Testis (tissue), 5 donors: ENCODE data around the gene GALP. TPM values are rescaled to one million over a fixed set of nuclear protein-coding genes. Genes with fewer than 3 reads are reported as not detected.
"Not testable (repeated sequence)": the region's sequence is repeated elsewhere in the genome, so short reads cannot be mapped to it uniquely, and the experiment has no call there.

Experiments used
- DNase-seq: peaks from one replicate; pipeline ENCODE4 v3.0.0-alpha.2; 2019
- H3K27ac ChIP-seq, 2 donors: fragments of 200-600 bp; sonication (generic); one replicate each; pipeline ENCODE4 v1.5.1; 2019
- H3K27me3 ChIP-seq: fragments of 200-600 bp; sonication (generic); one replicate; pipeline ENCODE4 v1.5.1; 2019
- H3K36me3 ChIP-seq: fragments of 200-600 bp; sonication (generic); one replicate; pipeline ENCODE4 v1.5.1; 2017; ENCODE audit warnings: low read depth; ENCODE audit errors: missing control alignments
- H3K4me1 ChIP-seq: fragments of 200-600 bp; sonication (generic); one replicate; pipeline ENCODE4 v1.5.1; 2019
- H3K4me3 ChIP-seq, 2 donors: fragments of 200-600 bp; sonication (generic); one replicate each; pipeline ENCODE4 v1.5.1; 2017 to 2019
- H3K9me3 ChIP-seq: fragments of 200-600 bp; sonication (generic); one replicate; pipeline ENCODE4 v1.5.1; 2017
- POLR2A ChIP-seq: fragments of 450-650 bp; IDR thresholded peaks from one replicate; pipeline ENCODE4 v1.6.1; 2017; ENCODE audit warnings: antibody characterized with exemption, mild to moderate bottlenecking, moderate library complexity
- WGBS, 2 donors: methylation state at CpG; one replicate each; pipeline ENCODE4 v1.1.5; 2018; 5-methylcytosine and 5-hydroxymethylcytosine counted together
- intact Hi-C: fragments of 100-400 bp; cut with DNase I; formaldehyde crosslinking; loops from one replicate; pipeline ENCODE4 v1.15.1; 2023; ENCODE audit warnings: low total_unique reads
- long read RNA-seq, 2 donors: transcript quantifications; one replicate each; lab custom pipeline, GENCODE V29; 2026
- polyA plus RNA-seq: library from polyadenylated mRNA; stranded (reverse); fragments of 350-450 nt; fragmentation: Illumina TruSeq; extraction: RNeasy Lipid Tissue Mini Kit (QIAGEN cat#74804); gene quantifications from one replicate; pipeline ENCODE4 v1.2.3, GENCODE V29; 2014; ENCODE audit warnings: low read depth, low replicate concordance; ENCODE audit not compliant: insufficient read depth
- total RNA-seq, 2 donors: library from RNA; depleted of rRNA; stranded (reverse); fragments of >200 nt; gene quantifications; one replicate each; pipeline ENCODE4 v1.2.3, GENCODE V29; 2016
- TF ChIP-seq, protein P1 (sequence below), 3 experiments: fragments of 450-650 bp in 2 of 3; fragments of 200-600 bp in 1 of 3; sonication (generic) in 1 of 3; IDR thresholded peaks; one replicate each; pipeline ENCODE4 v1.5.1; 2016 to 2019; ENCODE audit warnings: antibody characterized with exemption in 3 of 3, mild to moderate bottlenecking in 2 of 3, moderate library complexity in 1 of 3

The GALP gene
- total RNA-seq (not detected), polyA plus RNA-seq (not detected)
- long read RNA-seq, donor 1: 0 reads
- long read RNA-seq, donor 2: 0 reads

DNA sequence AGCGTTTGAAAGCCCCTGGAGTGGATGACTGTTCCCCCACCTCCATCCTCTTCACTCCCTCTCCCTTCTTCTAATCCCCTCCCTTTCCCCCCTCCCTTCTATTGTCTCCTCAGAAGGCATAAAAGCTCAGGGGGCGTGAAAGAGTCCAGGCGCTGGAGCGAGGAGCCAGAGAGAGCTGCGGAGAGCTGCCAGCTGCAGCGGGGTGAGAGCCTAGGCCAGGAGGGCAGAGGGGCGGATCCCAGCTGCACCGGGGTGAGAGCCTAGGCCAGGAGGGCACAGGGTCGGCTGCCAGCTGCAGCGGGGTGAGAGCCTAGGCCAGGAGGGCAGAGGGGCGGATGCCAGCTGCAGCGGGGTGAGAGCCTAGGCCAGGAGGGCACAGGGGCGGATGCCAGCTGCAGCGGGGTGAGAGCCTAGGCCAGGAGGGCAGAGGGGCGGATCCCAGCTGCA, at the start of gene GALP:
Gene GALP (plus strand): TSS at position 148 of the 447 bp plus-strand sequence. CDS start 1,101 bp downstream, outside the sequence.
- intact Hi-C loops, H3K27ac ChIP-seq, H3K4me3 ChIP-seq, DNase-seq, H3K9me3 ChIP-seq, H3K4me1 ChIP-seq, H3K36me3 ChIP-seq, H3K27me3 ChIP-seq: not testable (repeated sequence)
- WGBS, 2 donors: 45 to 50% methylated on average over 6 to 14 of the region's 15 CpGs

DNA sequence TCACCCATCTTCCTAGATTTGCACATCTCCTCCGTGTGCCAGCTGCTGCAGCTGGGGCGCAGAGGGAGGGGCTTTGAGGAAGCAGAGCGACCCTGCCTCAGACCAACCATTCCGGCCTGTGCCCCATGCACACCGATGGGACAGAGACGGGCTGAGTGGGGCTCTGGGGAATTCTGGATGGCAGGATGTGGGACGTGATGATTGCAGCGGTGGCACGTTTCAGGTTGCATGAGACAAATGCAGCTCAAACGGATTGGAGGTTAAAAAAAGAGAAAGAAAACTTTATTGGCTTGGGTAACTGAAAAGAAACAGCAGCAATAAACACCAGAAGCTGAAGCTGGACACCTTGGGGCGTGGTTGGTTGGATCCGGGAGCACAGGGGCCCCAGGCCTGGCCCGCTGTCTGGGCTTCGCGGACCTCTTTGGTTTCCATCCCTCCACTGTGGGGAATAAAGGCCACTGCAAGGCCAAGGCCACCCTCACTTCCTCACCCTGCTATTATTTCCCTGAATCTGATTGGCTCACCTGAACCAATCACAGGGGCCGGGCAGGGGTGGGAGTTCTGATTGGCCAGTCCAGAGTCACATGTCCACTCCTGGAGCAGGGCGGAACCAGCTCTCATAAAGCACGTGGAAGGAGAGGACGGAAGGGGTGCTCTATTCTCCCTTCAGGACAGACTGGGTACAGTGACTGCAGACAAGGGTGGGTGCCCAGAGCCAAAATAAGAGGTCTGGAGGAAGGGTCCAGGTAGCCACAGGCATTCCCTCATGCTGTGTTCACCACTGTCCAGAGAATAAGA, 48.6 kb upstream of the GALP start:
- no peaks in the 10 kb centered on the region for H3K9me3 ChIP-seq
- H3K27ac ChIP-seq: no peak overlapping the region
- DNase-seq: peak; percentile 76
- intact Hi-C loops: no loop called here
- H3K4me3 ChIP-seq: peak overlapping the region in 1 of 2 donors; percentile 20
- WGBS, 2 donors: 63 to 71% methylated on average over 19 of the region's 19 CpGs
- no peak for TF ChIP-seq POLR2A
- TF ChIP-seq, protein P1, sequence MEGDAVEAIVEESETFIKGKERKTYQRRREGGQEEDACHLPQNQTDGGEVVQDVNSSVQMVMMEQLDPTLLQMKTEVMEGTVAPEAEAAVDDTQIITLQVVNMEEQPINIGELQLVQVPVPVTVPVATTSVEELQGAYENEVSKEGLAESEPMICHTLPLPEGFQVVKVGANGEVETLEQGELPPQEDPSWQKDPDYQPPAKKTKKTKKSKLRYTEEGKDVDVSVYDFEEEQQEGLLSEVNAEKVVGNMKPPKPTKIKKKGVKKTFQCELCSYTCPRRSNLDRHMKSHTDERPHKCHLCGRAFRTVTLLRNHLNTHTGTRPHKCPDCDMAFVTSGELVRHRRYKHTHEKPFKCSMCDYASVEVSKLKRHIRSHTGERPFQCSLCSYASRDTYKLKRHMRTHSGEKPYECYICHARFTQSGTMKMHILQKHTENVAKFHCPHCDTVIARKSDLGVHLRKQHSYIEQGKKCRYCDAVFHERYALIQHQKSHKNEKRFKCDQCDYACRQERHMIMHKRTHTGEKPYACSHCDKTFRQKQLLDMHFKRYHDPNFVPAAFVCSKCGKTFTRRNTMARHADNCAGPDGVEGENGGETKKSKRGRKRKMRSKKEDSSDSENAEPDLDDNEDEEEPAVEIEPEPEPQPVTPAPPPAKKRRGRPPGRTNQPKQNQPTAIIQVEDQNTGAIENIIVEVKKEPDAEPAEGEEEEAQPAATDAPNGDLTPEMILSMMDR (IDR thresholded peaks at IDR 0.05): no peak
- H3K36me3 ChIP-seq: no peaks in the 10 kb centered on the region
- peaks cover 2% of the 10 kb centered on the region for H3K4me1 ChIP-seq
- no peaks in the 10 kb centered on the region for H3K27me3 ChIP-seq

DNA sequence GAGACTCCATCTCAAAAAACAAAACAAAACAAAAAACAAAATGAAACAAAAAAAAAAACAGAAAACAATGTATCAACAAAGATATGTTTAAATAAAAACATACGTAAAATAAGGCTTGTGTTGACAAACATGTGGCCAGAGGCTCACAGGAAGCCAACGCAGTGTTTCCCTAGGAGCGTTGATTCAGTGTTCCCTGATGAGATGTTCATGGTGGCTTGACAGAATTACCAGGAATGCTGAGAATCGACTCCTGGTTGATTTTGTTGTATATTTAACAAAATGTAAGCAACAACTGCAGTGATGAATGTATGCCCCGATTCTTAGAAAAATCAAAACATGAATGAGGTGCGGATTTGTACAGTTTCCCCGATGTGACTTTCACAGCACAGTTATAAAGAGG, 45.8 kb upstream of the GALP start:
- no peaks in the 10 kb centered on the region for H3K27me3 ChIP-seq
- no peaks in the 10 kb centered on the region for H3K36me3 ChIP-seq
- intact Hi-C loops: no loop called here
- no peaks in the 10 kb centered on the region for H3K9me3 ChIP-seq
- H3K4me3 ChIP-seq: no peak overlapping the region
- WGBS, 2 donors: 87 to 91% methylated on average over 7 of the region's 7 CpGs
- TF ChIP-seq, protein P1 (IDR thresholded peaks at IDR 0.05): no peak
- no peak for TF ChIP-seq POLR2A
- H3K27ac ChIP-seq: no peak overlapping the region
- H3K4me1 ChIP-seq: peaks cover 7% of the 10 kb centered on the region
- DNase-seq: no peak

DNA sequence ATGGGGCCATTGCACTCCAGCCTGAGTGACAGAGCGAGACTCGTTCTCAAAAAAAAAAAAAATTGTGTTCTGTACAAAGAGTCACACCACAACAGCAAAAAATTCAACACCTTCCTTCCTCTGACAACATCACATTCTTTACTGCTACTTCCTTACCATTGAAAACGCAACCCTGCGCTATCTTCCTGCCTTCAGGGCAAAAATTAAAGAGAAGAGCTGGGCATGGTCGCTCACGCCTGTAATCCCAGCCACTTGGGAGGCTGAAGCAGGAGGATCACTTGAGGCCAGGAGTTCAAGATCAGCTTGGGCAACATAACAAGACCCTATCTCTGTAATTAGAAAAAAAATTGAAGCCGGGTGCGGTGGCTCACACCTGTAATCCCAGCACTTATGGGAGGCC, 44.2 kb upstream of the GALP start:
- no peak overlapping the region for H3K27ac ChIP-seq
- H3K4me1 ChIP-seq: peaks cover 7% of the 10 kb centered on the region
- H3K9me3 ChIP-seq: no peaks in the 10 kb centered on the region
- no peak overlapping the region for H3K4me3 ChIP-seq
- no peak for DNase-seq
- no peak for TF ChIP-seq POLR2A
- TF ChIP-seq, protein P1 (IDR thresholded peaks at IDR 0.05): no peak
- 82 to 91% methylated on average over 8 of the region's 8 CpGs for WGBS, 2 donors
- intact Hi-C loops: no loop called here
- no peaks in the 10 kb centered on the region for H3K36me3 ChIP-seq
- H3K27me3 ChIP-seq: no peaks in the 10 kb centered on the region

DNA sequence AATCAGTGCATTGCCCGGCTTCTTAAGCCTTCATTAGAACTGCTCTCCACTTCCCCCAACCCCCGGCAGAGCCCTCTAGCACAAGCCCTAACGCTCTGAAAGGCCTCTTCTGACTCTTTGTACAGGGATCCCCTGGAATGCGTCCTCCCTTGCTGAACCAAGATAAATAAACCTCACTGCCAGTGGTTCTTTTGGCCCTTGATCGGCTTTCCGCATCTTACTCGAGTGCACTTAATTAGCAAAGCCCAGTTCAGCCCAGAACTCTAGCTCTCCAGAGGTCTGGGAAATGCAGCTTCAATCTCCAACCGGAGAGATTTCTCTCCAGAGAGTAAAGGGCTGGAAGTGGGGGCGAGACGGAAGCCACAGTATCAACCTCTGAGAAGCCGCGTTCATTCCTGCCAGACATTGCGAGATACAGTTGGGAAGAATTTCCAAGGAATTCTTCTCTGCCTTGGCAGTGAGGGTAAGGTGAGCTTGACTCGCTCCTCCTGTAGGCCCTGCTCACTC, 43.4 kb upstream of the GALP start:
- TF ChIP-seq, protein P1 (IDR thresholded peaks at IDR 0.05): no peak
- no peak for TF ChIP-seq POLR2A
- intact Hi-C loops: no loop called here
- H3K4me1 ChIP-seq: peaks cover 7% of the 10 kb centered on the region
- H3K9me3 ChIP-seq: no peaks in the 10 kb centered on the region
- H3K36me3 ChIP-seq: no peaks in the 10 kb centered on the region
- no peak overlapping the region for H3K4me3 ChIP-seq
- H3K27me3 ChIP-seq: no peaks in the 10 kb centered on the region
- no peak overlapping the region for H3K27ac ChIP-seq
- DNase-seq: peak; percentile 67
- 25 to 52% methylated on average over 14 of the region's 14 CpGs for WGBS, 2 donors
